Measurements from ENCODE around the gene MBD4. TPM values are rescaled to one million over a fixed set of nuclear protein-coding genes. Genes with fewer than 3 reads are reported as not detected.

The MBD4 gene
- total RNA-seq, 1 experiment from 2014 or later: 15.7 TPM

DNA sequence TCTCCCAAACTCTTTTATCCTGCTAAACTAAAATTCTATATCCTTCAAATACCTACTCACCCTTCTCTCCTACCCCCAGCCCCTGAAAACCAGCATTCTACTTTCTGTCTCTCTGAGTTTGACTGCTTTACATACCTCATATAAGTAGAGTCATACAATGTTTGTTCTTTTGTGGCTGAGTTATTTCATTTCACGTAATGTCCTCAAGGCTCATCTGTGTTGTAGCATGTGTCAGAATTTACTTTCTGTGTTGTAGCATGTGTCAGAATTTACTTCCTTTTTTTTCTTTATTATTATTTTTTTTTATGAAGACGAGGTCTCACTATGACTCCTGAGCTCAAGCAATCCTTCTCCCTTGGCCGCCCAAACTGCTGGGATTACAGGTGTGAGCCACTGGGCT lies 20.4 kb upstream of the MBD4 start:
- CTCF ChIA-PET: no interaction called here
- H3K9me3 ChIP-seq (ENCODE audit: control insufficient read depth in 1 of 2, insufficient read depth in 1 of 2, low read depth in 1 of 2, low read length in 2 of 2): no peaks in the 10 kb centered on the region
- H3K79me2 ChIP-seq (ENCODE audit: insufficient read depth, low read length): no peaks in the 10 kb centered on the region
- ATAC-seq (no peak), DNase-seq (ENCODE audit: low read depth, low spot score) (no peak)
- no peaks in the 10 kb centered on the region for H3K27me3 ChIP-seq (ENCODE audit: insufficient read depth, low read length)
- no peaks in the 10 kb centered on the region for H4K20me1 ChIP-seq (ENCODE audit: insufficient read depth)
- TF ChIP-seq TCF7L2 (IDR thresholded peaks at IDR 0.05; ENCODE audit: borderline replicate concordance, extremely low read depth, insufficient read depth, insufficient read length): no peak
- no peak for TF ChIP-seq SRF (IDR thresholded peaks at IDR 0.05; ENCODE audit: low read depth)
- no peak for TF ChIP-seq POLR2A (IDR thresholded peaks at IDR 0.05; ENCODE audit: borderline replicate concordance, extremely low read depth, insufficient read depth, insufficient read length)
- TF ChIP-seq, protein P1, sequence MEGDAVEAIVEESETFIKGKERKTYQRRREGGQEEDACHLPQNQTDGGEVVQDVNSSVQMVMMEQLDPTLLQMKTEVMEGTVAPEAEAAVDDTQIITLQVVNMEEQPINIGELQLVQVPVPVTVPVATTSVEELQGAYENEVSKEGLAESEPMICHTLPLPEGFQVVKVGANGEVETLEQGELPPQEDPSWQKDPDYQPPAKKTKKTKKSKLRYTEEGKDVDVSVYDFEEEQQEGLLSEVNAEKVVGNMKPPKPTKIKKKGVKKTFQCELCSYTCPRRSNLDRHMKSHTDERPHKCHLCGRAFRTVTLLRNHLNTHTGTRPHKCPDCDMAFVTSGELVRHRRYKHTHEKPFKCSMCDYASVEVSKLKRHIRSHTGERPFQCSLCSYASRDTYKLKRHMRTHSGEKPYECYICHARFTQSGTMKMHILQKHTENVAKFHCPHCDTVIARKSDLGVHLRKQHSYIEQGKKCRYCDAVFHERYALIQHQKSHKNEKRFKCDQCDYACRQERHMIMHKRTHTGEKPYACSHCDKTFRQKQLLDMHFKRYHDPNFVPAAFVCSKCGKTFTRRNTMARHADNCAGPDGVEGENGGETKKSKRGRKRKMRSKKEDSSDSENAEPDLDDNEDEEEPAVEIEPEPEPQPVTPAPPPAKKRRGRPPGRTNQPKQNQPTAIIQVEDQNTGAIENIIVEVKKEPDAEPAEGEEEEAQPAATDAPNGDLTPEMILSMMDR (IDR thresholded peaks at IDR 0.05 in 2 of 3, conservative IDR thresholded peaks at IDR 0.05 in 1 of 3; ENCODE audit: borderline replicate concordance in 1 of 3, insufficient read depth in 1 of 3, low read depth in 2 of 3, low read length in 2 of 3): no peak
- TF ChIP-seq, protein P2, sequence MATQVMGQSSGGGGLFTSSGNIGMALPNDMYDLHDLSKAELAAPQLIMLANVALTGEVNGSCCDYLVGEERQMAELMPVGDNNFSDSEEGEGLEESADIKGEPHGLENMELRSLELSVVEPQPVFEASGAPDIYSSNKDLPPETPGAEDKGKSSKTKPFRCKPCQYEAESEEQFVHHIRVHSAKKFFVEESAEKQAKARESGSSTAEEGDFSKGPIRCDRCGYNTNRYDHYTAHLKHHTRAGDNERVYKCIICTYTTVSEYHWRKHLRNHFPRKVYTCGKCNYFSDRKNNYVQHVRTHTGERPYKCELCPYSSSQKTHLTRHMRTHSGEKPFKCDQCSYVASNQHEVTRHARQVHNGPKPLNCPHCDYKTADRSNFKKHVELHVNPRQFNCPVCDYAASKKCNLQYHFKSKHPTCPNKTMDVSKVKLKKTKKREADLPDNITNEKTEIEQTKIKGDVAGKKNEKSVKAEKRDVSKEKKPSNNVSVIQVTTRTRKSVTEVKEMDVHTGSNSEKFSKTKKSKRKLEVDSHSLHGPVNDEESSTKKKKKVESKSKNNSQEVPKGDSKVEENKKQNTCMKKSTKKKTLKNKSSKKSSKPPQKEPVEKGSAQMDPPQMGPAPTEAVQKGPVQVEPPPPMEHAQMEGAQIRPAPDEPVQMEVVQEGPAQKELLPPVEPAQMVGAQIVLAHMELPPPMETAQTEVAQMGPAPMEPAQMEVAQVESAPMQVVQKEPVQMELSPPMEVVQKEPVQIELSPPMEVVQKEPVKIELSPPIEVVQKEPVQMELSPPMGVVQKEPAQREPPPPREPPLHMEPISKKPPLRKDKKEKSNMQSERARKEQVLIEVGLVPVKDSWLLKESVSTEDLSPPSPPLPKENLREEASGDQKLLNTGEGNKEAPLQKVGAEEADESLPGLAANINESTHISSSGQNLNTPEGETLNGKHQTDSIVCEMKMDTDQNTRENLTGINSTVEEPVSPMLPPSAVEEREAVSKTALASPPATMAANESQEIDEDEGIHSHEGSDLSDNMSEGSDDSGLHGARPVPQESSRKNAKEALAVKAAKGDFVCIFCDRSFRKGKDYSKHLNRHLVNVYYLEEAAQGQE (IDR thresholded peaks at IDR 0.05; ENCODE audit: low read depth): no peak
- TF ChIP-seq EZH2 (IDR thresholded peaks at IDR 0.05): no peak
- TF ChIP-seq EGR1 (IDR thresholded peaks at IDR 0.05; ENCODE audit: low read depth): no peak
- TF ChIP-seq YY1 (IDR thresholded peaks at IDR 0.05; ENCODE audit: extremely low read depth, insufficient replicate concordance, low read depth, low read length): no peak
- TF ChIP-seq SIN3A (IDR thresholded peaks at IDR 0.05; ENCODE audit: low read depth): no peak
- no peak for TF ChIP-seq CBX3 (IDR thresholded peaks at IDR 0.05; ENCODE audit: low read depth)
- TF ChIP-seq ZFX (IDR thresholded peaks at IDR 0.05): no peak
- TF ChIP-seq FOSL1 (IDR thresholded peaks at IDR 0.05; ENCODE audit: low read depth): no peak
- TF ChIP-seq, protein P3, sequence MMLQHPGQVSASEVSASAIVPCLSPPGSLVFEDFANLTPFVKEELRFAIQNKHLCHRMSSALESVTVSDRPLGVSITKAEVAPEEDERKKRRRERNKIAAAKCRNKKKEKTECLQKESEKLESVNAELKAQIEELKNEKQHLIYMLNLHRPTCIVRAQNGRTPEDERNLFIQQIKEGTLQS (IDR thresholded peaks at IDR 0.05): no peak
- TF ChIP-seq JUND (IDR thresholded peaks at IDR 0.05): no peak
- TF ChIP-seq ZNF274 (IDR thresholded peaks at IDR 0.05; ENCODE audit: low read depth, low read length): no peak
- no peak for TF ChIP-seq POLR2AphosphoS5 (IDR thresholded peaks at IDR 0.05; ENCODE audit: low read depth, low read length)
- TF ChIP-seq EZH2phosphoT487 (IDR thresholded peaks at IDR 0.05; ENCODE audit: borderline replicate concordance): no peak
- TF ChIP-seq, protein P4, sequence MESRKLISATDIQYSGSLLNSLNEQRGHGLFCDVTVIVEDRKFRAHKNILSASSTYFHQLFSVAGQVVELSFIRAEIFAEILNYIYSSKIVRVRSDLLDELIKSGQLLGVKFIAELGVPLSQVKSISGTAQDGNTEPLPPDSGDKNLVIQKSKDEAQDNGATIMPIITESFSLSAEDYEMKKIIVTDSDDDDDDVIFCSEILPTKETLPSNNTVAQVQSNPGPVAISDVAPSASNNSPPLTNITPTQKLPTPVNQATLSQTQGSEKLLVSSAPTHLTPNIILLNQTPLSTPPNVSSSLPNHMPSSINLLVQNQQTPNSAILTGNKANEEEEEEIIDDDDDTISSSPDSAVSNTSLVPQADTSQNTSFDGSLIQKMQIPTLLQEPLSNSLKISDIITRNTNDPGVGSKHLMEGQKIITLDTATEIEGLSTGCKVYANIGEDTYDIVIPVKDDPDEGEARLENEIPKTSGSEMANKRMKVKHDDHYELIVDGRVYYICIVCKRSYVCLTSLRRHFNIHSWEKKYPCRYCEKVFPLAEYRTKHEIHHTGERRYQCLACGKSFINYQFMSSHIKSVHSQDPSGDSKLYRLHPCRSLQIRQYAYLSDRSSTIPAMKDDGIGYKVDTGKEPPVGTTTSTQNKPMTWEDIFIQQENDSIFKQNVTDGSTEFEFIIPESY (IDR thresholded peaks at IDR 0.05; ENCODE audit: extremely low read depth, insufficient replicate concordance, low read length): no peak
- no peaks in the 10 kb centered on the region for H3K9me2 ChIP-seq (ENCODE audit: insufficient read depth)
- H3K4me1 ChIP-seq (ENCODE audit: control insufficient read depth in 1 of 2, insufficient read depth in 2 of 2, low read length in 2 of 2): peaks cover 0 to 13% of the 10 kb centered on the region in 2 experiments; a peak in 2 of 4 replicates
- H3K4me2 ChIP-seq (ENCODE audit: low read length): no peak overlapping the region
- no peak overlapping the region for H2AFZ ChIP-seq (ENCODE audit: low read depth, low read length, poor library complexity, severe bottlenecking)
- no TSS peak for BruUV-seq (replicated peaks)
- H3K36me3 ChIP-seq (ENCODE audit: control insufficient read depth in 1 of 2, insufficient read depth in 2 of 2, low read length in 2 of 2): no peaks in the 10 kb centered on the region
- no peak overlapping the region for H3K27ac ChIP-seq (ENCODE audit: low read depth, low read length)
- no peak overlapping the region for H3K4me3 ChIP-seq (replicated peaks in 1 of 2; ENCODE audit: low read depth in 1 of 2, low read length in 2 of 2)
- RAD21 ChIA-PET (ENCODE audit: low non-redundant PET in 1 of 2, low total read pairs in 2 of 2, uncharacterized antibody in 2 of 2, unreplicated experiment in 2 of 2): no interaction called here
- intact Hi-C loops (cut with micrococcal nuclease): no loop called here
- H3K9ac ChIP-seq (ENCODE audit: low read length): no peak overlapping the region
- POLR2A ChIA-PET: no interaction called here

Measured in HCT116 (cell line).